Naive thymus-derived CD4-positive, alpha-beta T cell (primary cell): ENCODE measurements around the gene NXPE1. TPM values are rescaled to one million over a fixed set of nuclear protein-coding genes. Genes with fewer than 3 reads are reported as not detected.

ENCODE experiments used
- ATAC-seq: fragments of 150-1000 bp; cut with Tn5 transposase; 2 replicates; pipeline ENCODE4 v1.10.0; 2021; ENCODE audit warnings: mild to moderate bottlenecking, moderate library complexity
- CTCF ChIA-PET: fragments of 350-600 bp; sonication (Branson Sonifier 250); formaldehyde crosslinking; loops from one replicate; lab custom pipeline; 2021; ENCODE audit warnings: antibody characterized with exemption; lab: Charles Lee
- POLR2A ChIA-PET: fragments of 350-600 bp; sonication (Branson Sonifier 250); formaldehyde crosslinking; loops from one replicate; lab custom pipeline; 2021; ENCODE audit warnings: antibody characterized with exemption, inconsistent platforms; lab: Charles Lee
- DNase-seq, 9 donors: peaks; one replicate each; pipeline versions ENCODE4 v3.0.0 to v3.0.0-alpha.2; 2020 to 2022; ENCODE audit warnings: mixed read lengths in 1 of 9
- H3K27ac ChIP-seq: one replicate; pipeline ENCODE4 v1.7.0; 2013; ENCODE audit warnings: mild to moderate bottlenecking, low read depth, low read length, moderate library complexity
- H3K27me3 ChIP-seq, 2 donors: one replicate each; pipeline ENCODE4 v1.7.0; 2013; ENCODE audit warnings: low read length in 2 of 2, mild to moderate bottlenecking in 2 of 2, moderate library complexity in 2 of 2; ENCODE audit not compliant: control insufficient read depth in 2 of 2, insufficient read depth in 2 of 2
- H3K36me3 ChIP-seq, 3 experiments: 1 replicate in 2 of 3; 2 replicates in 1 of 3; pipeline ENCODE4 v1.7.0; 2013; ENCODE audit warnings: low read length in 3 of 3, mild to moderate bottlenecking in 3 of 3, moderate library complexity in 1 of 3; ENCODE audit not compliant: insufficient read depth in 3 of 3, control insufficient read depth in 2 of 3
- H3K4me1 ChIP-seq, 2 donors: one replicate each; pipeline ENCODE4 v1.7.0; 2013; ENCODE audit warnings: low read length in 2 of 2, mild to moderate bottlenecking in 2 of 2, moderate library complexity in 1 of 2; ENCODE audit not compliant: control insufficient read depth in 2 of 2, insufficient read depth in 2 of 2
- H3K4me3 ChIP-seq: 2 replicates; pipeline ENCODE4 v1.7.0; 2013; ENCODE audit warnings: mild to moderate bottlenecking, low read length
- H3K9me3 ChIP-seq, 3 experiments: 1 replicate in 2 of 3; 2 replicates in 1 of 3; pipeline ENCODE4 v1.7.0; 2013; ENCODE audit warnings: low read length in 3 of 3; ENCODE audit not compliant: control insufficient read depth in 2 of 3
- H3K27ac Mint-ChIP-seq, 9 donors: one replicate each; pipeline ENCODE4 v1.8.0; 2020 to 2022; ENCODE audit warnings: mixed read lengths in 9 of 9, mild to moderate bottlenecking in 8 of 9, moderate library complexity in 5 of 9, inconsistent platforms in 2 of 9
- H3K27me3 Mint-ChIP-seq, 5 donors: one replicate each; pipeline ENCODE4 v1.8.0; 2021 to 2022; ENCODE audit warnings: mixed read lengths in 5 of 5, mild to moderate bottlenecking in 1 of 5
- H3K36me3 Mint-ChIP-seq, 5 donors: one replicate each; pipeline ENCODE4 v1.8.0; 2020 to 2022; ENCODE audit warnings: mixed read lengths in 5 of 5, mild to moderate bottlenecking in 3 of 5, inconsistent platforms in 1 of 5
- H3K4me1 Mint-ChIP-seq, 7 donors: one replicate each; pipeline ENCODE4 v1.8.0; 2020 to 2022; ENCODE audit warnings: mixed read lengths in 7 of 7, mild to moderate bottlenecking in 3 of 7, inconsistent platforms in 1 of 7
- H3K4me3 Mint-ChIP-seq, 10 donors: one replicate each; pipeline ENCODE4 v1.8.0; 2020 to 2022; ENCODE audit warnings: mild to moderate bottlenecking in 10 of 10, mixed read lengths in 10 of 10, moderate library complexity in 6 of 10, inconsistent platforms in 2 of 10
- H3K9me3 Mint-ChIP-seq, 11 donors: one replicate each; pipeline ENCODE4 v1.8.0; 2020 to 2022; ENCODE audit warnings: mixed read lengths in 11 of 11, mild to moderate bottlenecking in 4 of 11, inconsistent platforms in 1 of 11, moderate library complexity in 1 of 11
- intact Hi-C, 2 donors: fragments of 100-400 bp; cut with micrococcal nuclease; formaldehyde crosslinking; loops; one replicate each; pipeline ENCODE4 v1.15.1; 2023
- polyA plus RNA-seq, 2 donors: library from polyadenylated mRNA; unstranded; fragments of 300-500 nt; fragmentation: Illumina TruSeq; gene quantifications; one replicate each; pipeline ENCODE4 v1.2.3, GENCODE V29; 2021
- total RNA-seq, 6 experiments: library from RNA in 5 of 6; stranded (reverse) in 5 of 6; gene quantifications; 1 replicate in 5 of 6; 2 replicates in 1 of 6; pipeline ENCODE4 v1.2.3 and lab custom pipeline; 2021 to 2026

NXPE1 gene
- total and polyA plus RNA-seq, 7 experiments from 2014 or later: not detected

DNA sequence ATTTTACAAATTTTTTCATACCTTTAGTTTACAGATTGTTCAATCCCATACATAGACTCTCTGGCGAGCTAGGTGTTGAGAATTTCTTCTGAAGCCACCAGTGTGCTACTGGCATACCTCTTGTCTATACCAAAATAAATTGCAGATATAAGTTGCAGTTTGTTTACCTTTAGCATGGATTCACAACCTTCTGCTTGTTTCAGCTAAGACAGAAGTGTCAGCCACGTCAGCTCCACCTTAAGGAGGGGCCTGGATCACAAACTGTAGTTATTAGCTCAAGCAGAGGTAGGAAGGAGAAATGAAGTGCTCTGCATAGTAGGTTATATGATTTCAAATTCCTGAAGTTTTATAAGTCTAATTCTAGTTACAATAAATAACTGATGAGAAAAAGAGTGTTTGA is 35.9 kb upstream of the NXPE1 start, which contains the start of gene NXPE4:
TSS of gene NXPE4 (minus strand) at position 216 of the 400 bp plus-strand sequence. CDS start 1,027 bp downstream, outside the sequence.
- Mint-ChIP-seq H3K27me3 (peaks cover 0 to 15% (median 8%) of the 10 kb centered on the region in 5 donors), H3K36me3 (no peaks in the 10 kb centered on the region), H3K9me3 (peaks cover 0 to 2% (median 0%) of the 10 kb centered on the region in 11 donors), H3K4me1 (no peaks in the 10 kb centered on the region), H3K27ac (no peak within 1 kb of the TSS), H3K4me3 (no peak within 1 kb of the TSS)
- intact Hi-C loops: no loop called here
- Histone ChIP-seq H3K27me3 (no peaks in the 10 kb centered on the region), H3K4me3 (no peak within 1 kb of the TSS), H3K9me3 (no peaks in the 10 kb centered on the region), H3K36me3 (no peaks in the 10 kb centered on the region), H3K27ac (no peak within 1 kb of the TSS), H3K4me1 (no peaks in the 10 kb centered on the region)
- DNase-seq: no peak
- CTCF ChIA-PET: interaction anchor here (0.5 kb wide), 1 partner anchor 18 kb away, joined by 3 read pairs; no protein-coding TSS in a partner anchor
- POLR2A ChIA-PET: no interaction called here
- no peak for ATAC-seq

DNA sequence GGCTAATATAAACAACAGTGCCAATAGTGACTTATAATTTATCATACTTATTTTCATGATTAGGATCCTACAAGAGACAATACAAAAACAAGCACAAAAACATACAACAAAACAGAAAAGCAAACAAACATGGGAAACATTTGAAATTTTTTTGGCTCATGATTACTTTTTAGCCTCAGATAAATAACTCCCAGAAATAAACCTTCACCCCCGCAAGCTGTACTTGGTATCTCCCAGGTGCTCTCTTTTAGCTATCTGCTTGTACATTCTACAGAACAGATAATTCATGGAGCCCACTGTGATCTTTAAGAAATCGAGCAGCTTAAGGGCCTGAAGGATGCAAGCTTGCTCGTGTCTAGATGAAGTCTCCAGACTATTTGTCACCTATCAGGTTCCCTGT is 35.0 kb upstream of the NXPE1 start:
- H3K4me3 Mint-ChIP-seq: no peak overlapping the region
- ChIA-PET POLR2A (no interaction called here), CTCF (no interaction called here)
- intact Hi-C loops: no loop called here
- DNase-seq (no peak), ATAC-seq (no peak)
- Histone ChIP-seq H3K9me3 (no peaks in the 10 kb centered on the region), H3K27ac (no peak overlapping the region), H3K36me3 (no peaks in the 10 kb centered on the region), H3K27me3 (no peaks in the 10 kb centered on the region), H3K4me3 (no peak overlapping the region), H3K4me1 (no peaks in the 10 kb centered on the region)
- no peak overlapping the region for H3K27ac Mint-ChIP-seq
- peaks cover 0 to 2% (median 0%) of the 10 kb centered on the region in 11 donors for H3K9me3 Mint-ChIP-seq
- H3K4me1 Mint-ChIP-seq: no peaks in the 10 kb centered on the region
- peaks cover 0 to 15% (median 8%) of the 10 kb centered on the region in 5 donors for H3K27me3 Mint-ChIP-seq
- no peaks in the 10 kb centered on the region for H3K36me3 Mint-ChIP-seq

DNA sequence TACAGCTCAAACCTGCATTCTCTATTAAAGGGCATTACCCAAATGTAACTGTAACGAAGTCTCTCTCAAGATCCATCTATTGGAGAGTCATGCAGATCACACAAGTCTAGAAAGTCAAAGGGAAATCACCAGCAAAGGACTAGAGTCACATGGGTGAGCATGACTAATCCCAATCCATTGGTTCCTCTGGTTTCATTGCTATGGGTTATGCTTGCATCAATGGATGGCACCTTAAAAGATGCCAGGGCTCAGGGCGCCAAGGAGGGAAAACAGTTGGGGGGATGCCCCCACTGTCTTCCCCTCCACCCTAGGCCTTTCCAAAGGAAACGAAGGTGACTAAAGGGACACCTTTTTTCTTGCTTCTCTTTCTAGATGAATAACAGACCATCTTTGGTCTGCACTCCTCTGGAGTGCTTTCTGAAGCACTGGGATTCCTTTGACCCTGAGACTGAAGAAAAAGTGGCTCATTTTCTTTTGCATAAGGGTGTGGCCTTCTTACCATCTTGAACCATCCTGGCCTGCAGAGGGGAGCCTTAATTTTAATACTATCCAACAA is 27.8 kb upstream of the NXPE1 start:
- peaks cover 0 to 19% (median 0%) of the 10 kb centered on the region in 3 experiments for H3K9me3 ChIP-seq
- Mint-ChIP-seq H3K36me3 (peaks cover 0 to 15% (median 3%) of the 10 kb centered on the region in 5 donors), H3K4me1 (no peaks in the 10 kb centered on the region), H3K4me3 (no peak overlapping the region), H3K27me3 (peaks cover under 1 to 20% (median 4%) of the 10 kb centered on the region in 5 donors), H3K27ac (no peak overlapping the region), H3K9me3 (peaks cover 13 to 47% (median 28%) of the 10 kb centered on the region in 11 donors)
- H3K4me1 ChIP-seq: no peaks in the 10 kb centered on the region
- H3K27me3 ChIP-seq: no peaks in the 10 kb centered on the region
- CTCF ChIA-PET: no interaction called here
- POLR2A ChIA-PET: no interaction called here
- no peak overlapping the region for H3K27ac ChIP-seq
- no peak for ATAC-seq
- intact Hi-C loops: no loop called here
- no peaks in the 10 kb centered on the region for H3K36me3 ChIP-seq
- no peak for DNase-seq
- H3K4me3 ChIP-seq: no peak overlapping the region

DNA sequence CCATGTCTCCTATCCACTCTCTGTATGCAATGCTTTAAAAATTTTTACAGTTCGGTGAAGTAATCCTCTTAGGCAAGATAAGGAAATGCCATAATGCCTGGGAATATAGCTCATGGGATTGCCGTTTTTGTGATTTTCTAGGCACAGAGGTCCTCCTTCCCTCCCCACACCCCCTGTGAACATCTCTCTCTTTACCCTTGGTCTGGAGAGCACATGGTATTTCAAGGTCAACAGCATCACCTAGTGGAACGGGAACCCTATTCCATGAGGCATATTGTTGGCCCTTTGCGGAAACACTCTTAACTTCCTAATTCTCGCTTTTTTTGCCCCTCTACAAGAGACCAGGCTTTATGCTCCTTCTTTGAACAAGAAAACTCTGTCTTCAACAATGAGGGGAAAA is 27.1 kb upstream of the NXPE1 start:
- CTCF ChIA-PET: no interaction called here
- Mint-ChIP-seq H3K4me3 (no peak overlapping the region), H3K27ac (no peak overlapping the region), H3K36me3 (peaks cover 0 to 15% (median 3%) of the 10 kb centered on the region in 5 donors), H3K27me3 (peaks cover 0 to 13% (median 4%) of the 10 kb centered on the region in 5 donors), H3K4me1 (no peaks in the 10 kb centered on the region), H3K9me3 (peaks cover 13 to 47% (median 28%) of the 10 kb centered on the region in 11 donors)
- H3K27ac ChIP-seq: no peak overlapping the region
- no peaks in the 10 kb centered on the region for H3K27me3 ChIP-seq
- intact Hi-C loops: no loop called here
- H3K4me3 ChIP-seq: no peak overlapping the region
- DNase-seq (no peak), ATAC-seq (no peak)
- no peaks in the 10 kb centered on the region for H3K4me1 ChIP-seq
- H3K36me3 ChIP-seq: no peaks in the 10 kb centered on the region
- H3K9me3 ChIP-seq: peaks cover 0 to 19% (median 0%) of the 10 kb centered on the region in 3 experiments
- POLR2A ChIA-PET: no interaction called here

DNA sequence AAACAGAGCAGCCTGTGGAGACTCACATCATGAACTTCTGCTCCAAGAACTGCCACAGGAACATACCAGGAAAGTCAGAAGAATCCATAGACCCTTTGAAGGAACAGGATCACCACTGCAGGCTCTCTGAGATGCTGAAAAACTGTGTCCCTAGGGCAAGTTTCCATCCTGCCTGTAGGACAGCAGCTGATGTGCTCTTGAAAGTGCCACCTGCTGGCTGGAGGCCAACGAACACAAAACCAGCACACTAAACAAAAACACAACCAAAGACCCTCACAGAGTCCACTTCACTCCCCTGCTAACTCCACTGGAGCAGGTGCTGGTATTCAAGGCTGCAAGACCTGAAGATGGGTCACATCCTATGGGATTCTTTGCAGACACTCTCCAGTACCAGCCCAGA is 12.0 kb upstream of the NXPE1 start:
- Histone ChIP-seq H3K4me3 (no peak overlapping the region), H3K36me3 (no peaks in the 10 kb centered on the region), H3K27ac (no peak overlapping the region), H3K27me3 (no peaks in the 10 kb centered on the region), H3K4me1 (no peaks in the 10 kb centered on the region), H3K9me3 (no peaks in the 10 kb centered on the region)
- no peaks in the 10 kb centered on the region for H3K36me3 Mint-ChIP-seq
- no peak overlapping the region for H3K4me3 Mint-ChIP-seq
- H3K27ac Mint-ChIP-seq: no peak overlapping the region
- H3K9me3 Mint-ChIP-seq: peaks cover 0 to 32% (median 8%) of the 10 kb centered on the region in 11 donors
- POLR2A ChIA-PET: no interaction called here
- H3K27me3 Mint-ChIP-seq: peaks cover 0 to 23% (median 13%) of the 10 kb centered on the region in 5 donors
- no peaks in the 10 kb centered on the region for H3K4me1 Mint-ChIP-seq
- intact Hi-C loops: loop anchor here in 1 of 2 donors (10.0 kb wide), 1 partner anchor 287 kb away; no protein-coding TSS in a partner anchor
- CTCF ChIA-PET: no interaction called here
- ATAC-seq: no peak
- no peak for DNase-seq

DNA sequence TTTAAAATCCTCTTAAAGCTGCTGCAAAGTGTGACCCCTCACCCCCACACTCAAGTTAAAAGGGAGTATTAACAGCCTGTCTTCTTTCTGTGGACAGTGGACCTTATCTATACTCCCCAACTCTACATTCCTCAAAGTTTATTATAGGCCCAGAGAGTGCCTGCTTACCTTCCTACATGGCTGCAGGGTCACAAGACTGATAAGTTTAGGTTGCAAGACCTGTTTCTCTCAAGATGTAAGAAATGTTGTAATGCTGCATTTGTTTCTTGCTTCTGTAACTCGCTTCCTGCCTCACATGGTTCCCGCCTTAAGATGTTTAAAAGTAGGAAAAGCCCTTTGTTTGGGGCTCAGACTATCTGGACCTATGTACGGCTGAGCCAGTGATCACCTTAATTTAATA is 10.1 kb upstream of the NXPE1 start:
- Histone ChIP-seq H3K27ac (no peak overlapping the region), H3K36me3 (no peaks in the 10 kb centered on the region), H3K4me1 (no peaks in the 10 kb centered on the region), H3K9me3 (no peaks in the 10 kb centered on the region), H3K27me3 (no peaks in the 10 kb centered on the region), H3K4me3 (no peak overlapping the region)
- ChIA-PET CTCF (no interaction called here), POLR2A (no interaction called here)
- Mint-ChIP-seq H3K9me3 (peaks cover 0 to 22% (median 5%) of the 10 kb centered on the region in 11 donors), H3K36me3 (no peaks in the 10 kb centered on the region), H3K27me3 (peaks cover 0 to 23% (median 16%) of the 10 kb centered on the region in 5 donors), H3K27ac (no peak overlapping the region), H3K4me1 (no peaks in the 10 kb centered on the region), H3K4me3 (no peak overlapping the region)
- DNase-seq: no peak
- no peak for ATAC-seq
- intact Hi-C loops: loop anchor here (1.0 to 10.0 kb wide), 2 partner anchors 222 to 285 kb away; no protein-coding TSS in a partner anchor

DNA sequence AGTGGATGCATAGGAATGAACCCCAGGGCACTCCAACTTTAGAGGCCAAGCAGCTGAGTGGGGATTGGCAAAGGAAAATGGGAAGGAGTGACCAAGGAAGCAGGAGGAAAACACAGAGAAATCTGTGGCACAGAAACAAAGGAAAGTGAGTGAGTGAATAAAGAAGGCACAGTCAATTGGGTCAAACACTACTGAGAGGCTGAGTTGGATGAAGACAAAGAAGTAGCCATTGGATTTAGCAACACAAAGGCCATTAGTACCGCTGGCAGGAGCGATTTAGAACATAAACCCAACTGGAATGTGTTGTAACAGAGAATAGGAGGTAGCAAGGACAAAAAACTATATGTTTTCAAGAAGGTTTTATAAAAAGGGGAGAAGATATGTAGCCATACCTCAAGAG is 6.6 kb upstream of the NXPE1 start:
- Histone ChIP-seq H3K36me3 (no peaks in the 10 kb centered on the region), H3K27ac (no peak overlapping the region), H3K4me1 (no peaks in the 10 kb centered on the region), H3K4me3 (no peak overlapping the region), H3K27me3 (no peaks in the 10 kb centered on the region), H3K9me3 (no peaks in the 10 kb centered on the region)
- DNase-seq (no peak), ATAC-seq (no peak)
- ChIA-PET CTCF (no interaction called here), POLR2A (no interaction called here)
- no peak overlapping the region for H3K27ac Mint-ChIP-seq
- H3K9me3 Mint-ChIP-seq: peaks cover 0 to 4% (median 0%) of the 10 kb centered on the region in 11 donors
- peaks cover 2 to 21% (median 5%) of the 10 kb centered on the region in 5 donors for H3K27me3 Mint-ChIP-seq
- peaks cover 0 to 4% (median 0%) of the 10 kb centered on the region in 5 donors for H3K36me3 Mint-ChIP-seq
- intact Hi-C loops: no loop called here
- H3K4me3 Mint-ChIP-seq: no peak overlapping the region
- H3K4me1 Mint-ChIP-seq: no peaks in the 10 kb centered on the region
